Panc1 (cell line): ENCODE results near the gene MYO1H.

ENCODE experiments used
- POLR2AphosphoS5 ChIP-seq: IDR thresholded peaks from 2 replicates; pipeline ENCODE4 v1.6.1; 2012; ENCODE audit warnings: mild to moderate bottlenecking, low read depth, low read length, moderate library complexity
- SIN3A ChIP-seq: IDR thresholded peaks from 2 replicates; pipeline ENCODE4 v1.6.1; 2012; ENCODE audit warnings: low read depth, mild to moderate bottlenecking, low read length, moderate library complexity, borderline replicate concordance; ENCODE audit not compliant: insufficient read depth
- TCF7L2 ChIP-seq: IDR thresholded peaks from 2 replicates; pipeline ENCODE4 v1.6.1; 2011; ENCODE audit warnings: mild to moderate bottlenecking, low read depth, low read length, inconsistent platforms
- TF ChIP-seq, protein P1 (sequence below): fragments of 450-650 bp; IDR thresholded peaks from 2 replicates; pipeline ENCODE4 v1.5.1; 2017; ENCODE audit warnings: mild to moderate bottlenecking
- TF ChIP-seq, protein P2 (sequence below), 2 experiments: IDR thresholded peaks; 2 replicates each; pipeline ENCODE4 v1.6.1; 2011 to 2012; ENCODE audit warnings: low read depth in 2 of 2, control low read depth in 1 of 2, low read length in 1 of 2, mild to moderate bottlenecking in 1 of 2, moderate library complexity in 1 of 2; ENCODE audit not compliant: insufficient read depth in 1 of 2

DNA sequence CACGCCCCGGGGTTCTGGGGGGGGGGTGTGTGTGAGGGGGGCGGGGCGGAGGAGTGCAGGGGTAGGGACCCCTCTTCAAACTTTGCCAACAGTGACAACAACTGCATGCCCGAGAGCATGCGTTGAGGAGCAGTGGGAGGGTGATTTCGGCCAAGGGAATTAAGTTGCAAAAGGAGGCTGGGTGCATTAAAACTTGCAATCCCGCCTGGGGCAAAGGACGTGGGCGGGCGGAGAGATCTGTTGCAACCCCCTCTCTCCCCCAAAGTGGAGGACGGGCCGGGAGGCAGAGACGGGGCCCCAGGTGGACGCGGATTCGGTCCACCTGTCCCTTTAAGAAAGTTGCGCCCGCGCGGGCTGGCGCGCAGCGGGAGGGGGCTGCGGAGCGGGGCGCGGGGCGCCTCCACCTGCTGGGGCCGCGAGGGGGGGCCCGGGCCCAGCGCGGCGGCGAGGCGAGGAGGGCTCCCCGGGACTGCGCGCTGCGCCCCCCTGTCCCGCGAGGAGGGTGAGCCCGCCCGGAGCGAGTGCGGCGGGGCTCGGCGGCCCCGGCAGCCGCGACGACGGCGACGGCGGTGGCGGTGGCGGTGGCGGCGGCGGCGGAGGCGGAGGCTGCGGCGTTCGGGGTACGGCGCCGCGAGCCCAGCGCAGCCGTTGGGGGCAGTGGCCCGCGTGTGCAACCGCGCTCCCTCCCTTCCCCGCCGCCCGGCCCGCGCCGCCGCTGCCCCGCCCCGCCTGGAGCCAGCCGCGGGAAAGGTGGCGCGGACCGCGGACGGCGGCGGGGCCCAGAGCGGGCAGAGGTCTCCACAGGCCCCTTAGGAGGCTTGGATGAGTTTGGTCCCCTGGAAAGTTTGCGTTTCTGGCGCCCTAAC is 38.1 kb upstream of the MYO1H start:
- TF ChIP-seq, protein P1, sequence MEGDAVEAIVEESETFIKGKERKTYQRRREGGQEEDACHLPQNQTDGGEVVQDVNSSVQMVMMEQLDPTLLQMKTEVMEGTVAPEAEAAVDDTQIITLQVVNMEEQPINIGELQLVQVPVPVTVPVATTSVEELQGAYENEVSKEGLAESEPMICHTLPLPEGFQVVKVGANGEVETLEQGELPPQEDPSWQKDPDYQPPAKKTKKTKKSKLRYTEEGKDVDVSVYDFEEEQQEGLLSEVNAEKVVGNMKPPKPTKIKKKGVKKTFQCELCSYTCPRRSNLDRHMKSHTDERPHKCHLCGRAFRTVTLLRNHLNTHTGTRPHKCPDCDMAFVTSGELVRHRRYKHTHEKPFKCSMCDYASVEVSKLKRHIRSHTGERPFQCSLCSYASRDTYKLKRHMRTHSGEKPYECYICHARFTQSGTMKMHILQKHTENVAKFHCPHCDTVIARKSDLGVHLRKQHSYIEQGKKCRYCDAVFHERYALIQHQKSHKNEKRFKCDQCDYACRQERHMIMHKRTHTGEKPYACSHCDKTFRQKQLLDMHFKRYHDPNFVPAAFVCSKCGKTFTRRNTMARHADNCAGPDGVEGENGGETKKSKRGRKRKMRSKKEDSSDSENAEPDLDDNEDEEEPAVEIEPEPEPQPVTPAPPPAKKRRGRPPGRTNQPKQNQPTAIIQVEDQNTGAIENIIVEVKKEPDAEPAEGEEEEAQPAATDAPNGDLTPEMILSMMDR = no peak
- TF ChIP-seq TCF7L2 (no peak), POLR2AphosphoS5 (no peak), SIN3A (no peak)
- TF ChIP-seq, protein P2, sequence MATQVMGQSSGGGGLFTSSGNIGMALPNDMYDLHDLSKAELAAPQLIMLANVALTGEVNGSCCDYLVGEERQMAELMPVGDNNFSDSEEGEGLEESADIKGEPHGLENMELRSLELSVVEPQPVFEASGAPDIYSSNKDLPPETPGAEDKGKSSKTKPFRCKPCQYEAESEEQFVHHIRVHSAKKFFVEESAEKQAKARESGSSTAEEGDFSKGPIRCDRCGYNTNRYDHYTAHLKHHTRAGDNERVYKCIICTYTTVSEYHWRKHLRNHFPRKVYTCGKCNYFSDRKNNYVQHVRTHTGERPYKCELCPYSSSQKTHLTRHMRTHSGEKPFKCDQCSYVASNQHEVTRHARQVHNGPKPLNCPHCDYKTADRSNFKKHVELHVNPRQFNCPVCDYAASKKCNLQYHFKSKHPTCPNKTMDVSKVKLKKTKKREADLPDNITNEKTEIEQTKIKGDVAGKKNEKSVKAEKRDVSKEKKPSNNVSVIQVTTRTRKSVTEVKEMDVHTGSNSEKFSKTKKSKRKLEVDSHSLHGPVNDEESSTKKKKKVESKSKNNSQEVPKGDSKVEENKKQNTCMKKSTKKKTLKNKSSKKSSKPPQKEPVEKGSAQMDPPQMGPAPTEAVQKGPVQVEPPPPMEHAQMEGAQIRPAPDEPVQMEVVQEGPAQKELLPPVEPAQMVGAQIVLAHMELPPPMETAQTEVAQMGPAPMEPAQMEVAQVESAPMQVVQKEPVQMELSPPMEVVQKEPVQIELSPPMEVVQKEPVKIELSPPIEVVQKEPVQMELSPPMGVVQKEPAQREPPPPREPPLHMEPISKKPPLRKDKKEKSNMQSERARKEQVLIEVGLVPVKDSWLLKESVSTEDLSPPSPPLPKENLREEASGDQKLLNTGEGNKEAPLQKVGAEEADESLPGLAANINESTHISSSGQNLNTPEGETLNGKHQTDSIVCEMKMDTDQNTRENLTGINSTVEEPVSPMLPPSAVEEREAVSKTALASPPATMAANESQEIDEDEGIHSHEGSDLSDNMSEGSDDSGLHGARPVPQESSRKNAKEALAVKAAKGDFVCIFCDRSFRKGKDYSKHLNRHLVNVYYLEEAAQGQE (IDR thresholded peaks at IDR 0.05; ENCODE audit: insufficient read depth in 1 of 2, low read depth in 2 of 2, low read length in 1 of 2) = no peak
